ENCODE results near the gene TIMM23. TPM values are rescaled to one million over a fixed set of nuclear protein-coding genes. Genes with fewer than 3 reads are reported as not detected.
"Not testable (repeated sequence)": the region's sequence is repeated elsewhere in the genome, so short reads cannot be mapped to it uniquely, and the experiment has no call there.

TIMM23 gene
- polyA plus RNA-seq, 3 donors, result 62.4 to 67.3 (median 65.6) TPM

DNA sequence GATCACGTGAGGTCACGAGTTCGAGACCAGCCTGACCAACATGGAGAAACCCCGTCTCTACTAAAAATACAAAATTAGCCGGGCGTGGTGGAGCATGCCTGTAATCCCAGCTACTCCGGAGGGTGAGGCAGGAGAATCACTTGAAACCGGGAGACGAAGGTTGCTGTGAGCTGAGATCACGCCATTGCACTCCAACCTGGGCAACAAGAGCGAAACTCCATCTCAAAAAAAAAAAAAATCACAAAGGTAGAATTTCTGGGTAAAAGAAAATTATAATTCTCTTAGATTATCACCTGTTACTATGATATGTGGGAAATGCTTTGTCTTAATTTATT is 77.2 kb downstream of the TIMM23 start:
- DNase-seq, result not testable (repeated sequence)

DNA sequence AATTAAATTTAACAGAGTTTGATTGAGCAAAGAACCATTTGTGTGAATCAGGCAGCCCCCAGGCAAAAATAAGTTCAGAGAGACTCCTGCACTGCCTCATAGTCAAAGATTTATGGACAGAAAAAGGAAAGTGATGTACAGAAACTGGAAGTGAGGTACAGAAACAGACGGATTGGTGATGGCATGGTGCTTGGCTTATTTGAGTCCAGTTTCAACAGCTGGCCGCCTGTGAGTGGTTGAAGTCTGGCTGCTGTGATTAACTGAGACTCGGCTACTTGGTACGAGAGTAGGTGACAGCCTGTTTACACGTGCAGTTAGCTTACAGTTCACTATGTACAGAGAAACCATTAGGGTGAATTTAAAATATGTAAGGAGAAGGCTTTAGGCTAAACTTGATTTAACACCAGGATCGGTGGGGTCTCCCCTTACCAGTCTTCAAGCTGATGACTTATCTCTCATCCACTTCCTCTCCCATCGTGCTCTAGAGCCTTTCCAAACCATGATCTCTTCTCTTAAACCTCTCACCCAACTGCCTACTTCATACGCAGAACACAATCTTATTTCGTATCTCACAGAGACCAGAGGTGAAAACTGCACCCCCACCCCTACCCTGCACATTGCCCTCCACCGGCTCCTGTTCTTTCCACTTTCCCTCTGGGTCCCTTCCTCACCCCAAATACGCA is 78.8 kb downstream of the TIMM23 start:
- DNase-seq, result no peak

DNA sequence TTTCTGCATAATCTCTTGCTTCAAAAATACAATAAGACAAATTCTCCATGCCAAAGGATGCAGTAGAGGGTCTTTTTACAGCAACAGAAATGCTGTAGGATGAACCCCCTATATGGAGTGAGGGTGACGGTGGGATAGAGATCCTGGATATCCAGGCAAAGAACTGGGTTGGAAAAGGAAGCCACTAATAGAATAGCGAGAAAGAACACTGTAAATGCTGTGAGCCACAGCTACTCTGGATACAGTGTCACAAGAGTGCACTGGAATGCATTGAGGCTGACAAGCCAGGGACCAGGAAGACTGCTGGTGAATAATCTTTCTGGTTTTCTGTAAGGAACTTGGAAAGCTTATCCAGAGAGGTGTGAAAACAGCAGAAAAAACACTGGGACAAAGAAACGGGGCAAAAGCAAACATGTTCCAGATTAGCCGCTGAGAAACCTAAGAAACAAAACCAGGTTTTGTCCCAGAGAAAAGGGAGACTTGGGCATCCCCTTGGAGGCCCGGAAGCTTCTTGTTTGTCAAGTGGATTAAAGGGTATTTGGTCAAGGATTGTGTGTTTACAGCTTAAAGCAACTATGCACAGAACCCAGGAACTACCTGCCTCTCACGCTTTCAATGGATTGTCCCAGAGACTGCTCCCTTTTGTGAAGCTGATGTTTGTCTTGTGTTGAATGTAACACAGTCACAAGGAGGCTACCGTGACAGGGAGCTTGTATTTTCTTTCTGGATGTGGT is 79.9 kb downstream of the TIMM23 start:
- DNase-seq, result no peak

DNA sequence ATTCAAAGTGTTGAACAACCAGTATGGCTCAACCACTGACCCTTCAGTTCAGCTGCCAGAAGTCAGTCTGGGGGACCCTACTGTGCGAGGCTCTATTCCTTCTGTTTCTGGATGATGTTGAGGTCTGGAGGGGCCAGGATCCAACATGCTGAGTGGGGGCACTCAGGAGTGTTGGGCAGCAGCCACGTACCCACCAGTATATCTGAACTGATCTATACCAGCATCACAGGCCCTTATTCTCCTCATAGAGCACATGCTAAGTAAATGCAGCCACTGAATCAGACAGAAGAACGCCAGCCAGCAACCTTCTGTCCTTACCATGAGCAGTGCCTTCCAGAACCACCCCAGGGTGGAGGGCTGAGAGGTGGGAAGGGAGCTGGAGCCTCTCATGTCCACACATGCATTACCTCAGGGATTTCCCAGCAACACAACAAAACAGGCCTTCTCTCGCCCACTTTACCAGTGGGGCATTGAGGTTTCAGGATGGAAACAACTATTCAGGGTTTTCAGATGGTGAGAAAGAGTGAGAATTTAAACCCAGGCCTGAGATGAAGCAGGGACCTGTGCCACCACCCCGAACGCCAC is 80.6 kb downstream of the TIMM23 start:
- no peak for DNase-seq

Other genes with a start within 250 kb of the TIMM23 start
- 10 to 100 TPM; 58.9 to 77.1 (median 73.9) TPM for gene WASHC2C, start 245.2 kb upstream of the TIMM23 start, polyA plus RNA-seq (ENCODE audit: insufficient read length in 3 of 3)
- 10 to 100 TPM; 22.8 to 50.0 (median 47.3) TPM for gene AGAP4, start 125.0 kb upstream of the TIMM23 start, polyA plus RNA-seq (ENCODE audit: insufficient read length in 3 of 3)
- gene NCOA4, start 58.1 kb downstream of the TIMM23 start, polyA plus RNA-seq (ENCODE audit: insufficient read length in 3 of 3), result 100 to 1,000 TPM; 188 to 211 (median 190) TPM
- not detected for gene MSMB, start 73.8 kb downstream of the TIMM23 start, polyA plus RNA-seq (ENCODE audit: insufficient read length in 3 of 3)

Measured in renal pelvis (tissue), 4 donors.